ENCODE measurements around the gene RAB40A. TPM values are rescaled to one million over a fixed set of nuclear protein-coding genes. Genes with fewer than 3 reads are reported as not detected.

Gene RAB40A
- total RNA-seq, 1 experiment from 2014 or later = not detected

DNA sequence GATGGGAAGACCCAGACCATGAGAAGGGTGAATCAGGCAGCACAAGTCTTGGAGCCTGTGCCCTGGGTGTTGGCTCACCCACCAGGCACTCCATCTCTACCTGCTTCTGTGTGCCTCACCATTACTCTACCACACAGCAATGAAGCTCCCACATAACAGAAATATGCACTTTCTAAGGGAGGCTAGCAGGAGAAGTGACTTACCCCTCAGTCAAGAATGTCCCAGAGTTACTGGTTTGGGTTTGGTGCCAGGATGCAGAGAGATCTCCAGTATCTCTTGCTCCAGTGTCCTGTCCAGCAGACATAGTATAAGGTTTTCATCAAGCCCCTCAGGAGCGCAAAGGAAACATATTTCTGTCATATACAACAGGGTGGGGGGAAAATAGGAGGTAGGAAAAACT, 11.3 kb upstream of the RAB40A start:
- H2AFZ ChIP-seq (ENCODE audit: low read depth, low read length, poor library complexity, severe bottlenecking) = no peak overlapping the region
- ChIA-PET RAD21 (ENCODE audit: low non-redundant PET in 1 of 2, low total read pairs in 2 of 2, uncharacterized antibody in 2 of 2, unreplicated experiment in 2 of 2) (no interaction called here), POLR2A (no interaction called here), CTCF (no interaction called here)
- H3K27ac ChIP-seq (ENCODE audit: low read depth, low read length) = no peak overlapping the region
- no peak overlapping the region for H3K4me3 ChIP-seq (replicated peaks in 1 of 2; ENCODE audit: low read depth in 1 of 2, low read length in 2 of 2)
- DNase-seq (ENCODE audit: low read depth, low spot score) = no peak
- intact Hi-C loops (cut with micrococcal nuclease) = loop anchor here (5.0 to 10.0 kb wide), 3 partner anchors 157 to 604 kb away; partner anchors contain the start of gene MORF4L2
- peaks cover 0 to 3% of the 10 kb centered on the region in 2 experiments; a peak in 1 of 4 replicates for H3K4me1 ChIP-seq (ENCODE audit: control insufficient read depth in 1 of 2, insufficient read depth in 2 of 2, low read length in 2 of 2)
- no peak overlapping the region for H3K4me2 ChIP-seq (ENCODE audit: low read length)
- no peaks in the 10 kb centered on the region for H3K9me3 ChIP-seq (ENCODE audit: control insufficient read depth in 1 of 2, insufficient read depth in 1 of 2, low read depth in 1 of 2, low read length in 2 of 2)
- no peaks in the 10 kb centered on the region for H3K36me3 ChIP-seq (ENCODE audit: control insufficient read depth in 1 of 2, insufficient read depth in 2 of 2, low read length in 2 of 2)
- no peak for ATAC-seq
- no TSS peak for BruUV-seq (replicated peaks)
- H3K27me3 ChIP-seq (ENCODE audit: insufficient read depth, low read length) = no peaks in the 10 kb centered on the region
- no peaks in the 10 kb centered on the region for H3K79me2 ChIP-seq (ENCODE audit: insufficient read depth, low read length)
- H3K9me2 ChIP-seq (ENCODE audit: insufficient read depth) = no peaks in the 10 kb centered on the region
- H4K20me1 ChIP-seq (ENCODE audit: insufficient read depth) = no peaks in the 10 kb centered on the region
- TF ChIP-seq CBX3 (IDR thresholded peaks at IDR 0.05; ENCODE audit: low read depth) (no peak), SIN3A (IDR thresholded peaks at IDR 0.05; ENCODE audit: low read depth) (no peak), POLR2AphosphoS5 (IDR thresholded peaks at IDR 0.05; ENCODE audit: low read depth, low read length) (no peak), ZNF274 (IDR thresholded peaks at IDR 0.05; ENCODE audit: low read depth, low read length) (no peak), EZH2phosphoT487 (IDR thresholded peaks at IDR 0.05; ENCODE audit: borderline replicate concordance) (no peak), JUND (IDR thresholded peaks at IDR 0.05) (no peak), ELF1 (IDR thresholded peaks at IDR 0.05; ENCODE audit: borderline replicate concordance, low read depth) (no peak), SP1 (IDR thresholded peaks at IDR 0.05; ENCODE audit: low read depth) (no peak), CEBPB (IDR thresholded peaks at IDR 0.05; ENCODE audit: low read depth) (no peak), ZFX (IDR thresholded peaks at IDR 0.05) (no peak), FOSL1 (IDR thresholded peaks at IDR 0.05; ENCODE audit: low read depth) (no peak), RAD21 (IDR thresholded peaks at IDR 0.05; ENCODE audit: low read depth) (no peak), SRF (IDR thresholded peaks at IDR 0.05; ENCODE audit: low read depth) (no peak), TCF7L2 (IDR thresholded peaks at IDR 0.05; ENCODE audit: borderline replicate concordance, extremely low read depth, insufficient read depth, insufficient read length) (no peak)
- TF ChIP-seq, protein P1, sequence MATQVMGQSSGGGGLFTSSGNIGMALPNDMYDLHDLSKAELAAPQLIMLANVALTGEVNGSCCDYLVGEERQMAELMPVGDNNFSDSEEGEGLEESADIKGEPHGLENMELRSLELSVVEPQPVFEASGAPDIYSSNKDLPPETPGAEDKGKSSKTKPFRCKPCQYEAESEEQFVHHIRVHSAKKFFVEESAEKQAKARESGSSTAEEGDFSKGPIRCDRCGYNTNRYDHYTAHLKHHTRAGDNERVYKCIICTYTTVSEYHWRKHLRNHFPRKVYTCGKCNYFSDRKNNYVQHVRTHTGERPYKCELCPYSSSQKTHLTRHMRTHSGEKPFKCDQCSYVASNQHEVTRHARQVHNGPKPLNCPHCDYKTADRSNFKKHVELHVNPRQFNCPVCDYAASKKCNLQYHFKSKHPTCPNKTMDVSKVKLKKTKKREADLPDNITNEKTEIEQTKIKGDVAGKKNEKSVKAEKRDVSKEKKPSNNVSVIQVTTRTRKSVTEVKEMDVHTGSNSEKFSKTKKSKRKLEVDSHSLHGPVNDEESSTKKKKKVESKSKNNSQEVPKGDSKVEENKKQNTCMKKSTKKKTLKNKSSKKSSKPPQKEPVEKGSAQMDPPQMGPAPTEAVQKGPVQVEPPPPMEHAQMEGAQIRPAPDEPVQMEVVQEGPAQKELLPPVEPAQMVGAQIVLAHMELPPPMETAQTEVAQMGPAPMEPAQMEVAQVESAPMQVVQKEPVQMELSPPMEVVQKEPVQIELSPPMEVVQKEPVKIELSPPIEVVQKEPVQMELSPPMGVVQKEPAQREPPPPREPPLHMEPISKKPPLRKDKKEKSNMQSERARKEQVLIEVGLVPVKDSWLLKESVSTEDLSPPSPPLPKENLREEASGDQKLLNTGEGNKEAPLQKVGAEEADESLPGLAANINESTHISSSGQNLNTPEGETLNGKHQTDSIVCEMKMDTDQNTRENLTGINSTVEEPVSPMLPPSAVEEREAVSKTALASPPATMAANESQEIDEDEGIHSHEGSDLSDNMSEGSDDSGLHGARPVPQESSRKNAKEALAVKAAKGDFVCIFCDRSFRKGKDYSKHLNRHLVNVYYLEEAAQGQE (IDR thresholded peaks at IDR 0.05; ENCODE audit: low read depth) = no peak
- TF ChIP-seq, protein P2, sequence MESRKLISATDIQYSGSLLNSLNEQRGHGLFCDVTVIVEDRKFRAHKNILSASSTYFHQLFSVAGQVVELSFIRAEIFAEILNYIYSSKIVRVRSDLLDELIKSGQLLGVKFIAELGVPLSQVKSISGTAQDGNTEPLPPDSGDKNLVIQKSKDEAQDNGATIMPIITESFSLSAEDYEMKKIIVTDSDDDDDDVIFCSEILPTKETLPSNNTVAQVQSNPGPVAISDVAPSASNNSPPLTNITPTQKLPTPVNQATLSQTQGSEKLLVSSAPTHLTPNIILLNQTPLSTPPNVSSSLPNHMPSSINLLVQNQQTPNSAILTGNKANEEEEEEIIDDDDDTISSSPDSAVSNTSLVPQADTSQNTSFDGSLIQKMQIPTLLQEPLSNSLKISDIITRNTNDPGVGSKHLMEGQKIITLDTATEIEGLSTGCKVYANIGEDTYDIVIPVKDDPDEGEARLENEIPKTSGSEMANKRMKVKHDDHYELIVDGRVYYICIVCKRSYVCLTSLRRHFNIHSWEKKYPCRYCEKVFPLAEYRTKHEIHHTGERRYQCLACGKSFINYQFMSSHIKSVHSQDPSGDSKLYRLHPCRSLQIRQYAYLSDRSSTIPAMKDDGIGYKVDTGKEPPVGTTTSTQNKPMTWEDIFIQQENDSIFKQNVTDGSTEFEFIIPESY (IDR thresholded peaks at IDR 0.05; ENCODE audit: extremely low read depth, insufficient replicate concordance, low read length) = no peak
- TF ChIP-seq, protein P3, sequence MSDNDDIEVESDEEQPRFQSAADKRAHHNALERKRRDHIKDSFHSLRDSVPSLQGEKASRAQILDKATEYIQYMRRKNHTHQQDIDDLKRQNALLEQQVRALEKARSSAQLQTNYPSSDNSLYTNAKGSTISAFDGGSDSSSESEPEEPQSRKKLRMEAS (IDR thresholded peaks at IDR 0.05) = no peak
- TF ChIP-seq, protein P4, sequence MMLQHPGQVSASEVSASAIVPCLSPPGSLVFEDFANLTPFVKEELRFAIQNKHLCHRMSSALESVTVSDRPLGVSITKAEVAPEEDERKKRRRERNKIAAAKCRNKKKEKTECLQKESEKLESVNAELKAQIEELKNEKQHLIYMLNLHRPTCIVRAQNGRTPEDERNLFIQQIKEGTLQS (IDR thresholded peaks at IDR 0.05) = no peak
- TF ChIP-seq, protein P5, sequence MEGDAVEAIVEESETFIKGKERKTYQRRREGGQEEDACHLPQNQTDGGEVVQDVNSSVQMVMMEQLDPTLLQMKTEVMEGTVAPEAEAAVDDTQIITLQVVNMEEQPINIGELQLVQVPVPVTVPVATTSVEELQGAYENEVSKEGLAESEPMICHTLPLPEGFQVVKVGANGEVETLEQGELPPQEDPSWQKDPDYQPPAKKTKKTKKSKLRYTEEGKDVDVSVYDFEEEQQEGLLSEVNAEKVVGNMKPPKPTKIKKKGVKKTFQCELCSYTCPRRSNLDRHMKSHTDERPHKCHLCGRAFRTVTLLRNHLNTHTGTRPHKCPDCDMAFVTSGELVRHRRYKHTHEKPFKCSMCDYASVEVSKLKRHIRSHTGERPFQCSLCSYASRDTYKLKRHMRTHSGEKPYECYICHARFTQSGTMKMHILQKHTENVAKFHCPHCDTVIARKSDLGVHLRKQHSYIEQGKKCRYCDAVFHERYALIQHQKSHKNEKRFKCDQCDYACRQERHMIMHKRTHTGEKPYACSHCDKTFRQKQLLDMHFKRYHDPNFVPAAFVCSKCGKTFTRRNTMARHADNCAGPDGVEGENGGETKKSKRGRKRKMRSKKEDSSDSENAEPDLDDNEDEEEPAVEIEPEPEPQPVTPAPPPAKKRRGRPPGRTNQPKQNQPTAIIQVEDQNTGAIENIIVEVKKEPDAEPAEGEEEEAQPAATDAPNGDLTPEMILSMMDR (IDR thresholded peaks at IDR 0.05 in 2 of 3, conservative IDR thresholded peaks at IDR 0.05 in 1 of 3; ENCODE audit: borderline replicate concordance in 1 of 3, insufficient read depth in 1 of 3, low read depth in 2 of 3, low read length in 2 of 3) = no peak
- no peak overlapping the region for H3K9ac ChIP-seq (ENCODE audit: low read length)
